ENCODE measurements around the gene RAD54L.
"Not testable (repeated sequence)": the region's sequence is repeated elsewhere in the genome, so short reads cannot be mapped to it uniquely, and the experiment has no call there.

The RAD54L gene

DNA sequence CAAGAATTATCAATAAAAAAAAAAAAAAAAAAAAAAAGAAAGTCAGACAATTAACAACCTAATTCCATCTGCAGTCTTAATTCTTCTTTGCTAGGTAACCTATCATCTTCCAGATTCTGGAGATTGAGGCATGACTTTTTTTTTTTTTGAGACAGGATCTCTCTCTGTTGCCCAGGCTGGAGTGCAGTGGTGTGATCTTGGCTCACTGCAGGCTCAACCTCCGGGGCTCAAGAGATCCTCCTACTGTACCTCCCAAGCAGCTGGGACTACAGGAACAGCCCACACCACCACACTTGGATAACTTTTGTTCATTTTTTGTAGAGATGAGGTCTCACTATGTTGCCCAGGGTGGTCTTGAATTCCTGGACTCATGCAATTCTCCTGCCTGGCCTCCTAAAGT lies 4.6 kb upstream of the RAD54L start:
- DNase-seq, result no peak

DNA sequence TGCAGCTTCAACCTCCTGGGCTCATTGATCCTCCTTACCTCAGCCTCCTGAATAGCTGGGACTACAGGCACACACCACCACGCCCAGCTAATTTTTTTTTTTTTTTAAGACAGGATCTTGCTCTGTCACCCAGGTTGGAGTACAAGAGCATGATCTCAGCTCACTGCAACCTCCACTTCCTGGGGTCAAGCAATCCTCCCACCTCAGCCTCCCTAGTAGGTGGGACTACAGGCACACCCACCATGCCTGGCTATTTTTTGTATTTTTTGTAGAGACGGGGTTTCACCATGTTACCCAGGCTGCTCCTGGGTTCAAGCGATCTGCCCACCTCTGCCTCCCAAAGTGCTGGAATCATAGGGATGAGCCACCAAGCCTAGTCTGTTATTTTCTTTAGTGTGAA lies 3.7 kb upstream of the RAD54L start:
- DNase-seq, result not testable (repeated sequence)

DNA sequence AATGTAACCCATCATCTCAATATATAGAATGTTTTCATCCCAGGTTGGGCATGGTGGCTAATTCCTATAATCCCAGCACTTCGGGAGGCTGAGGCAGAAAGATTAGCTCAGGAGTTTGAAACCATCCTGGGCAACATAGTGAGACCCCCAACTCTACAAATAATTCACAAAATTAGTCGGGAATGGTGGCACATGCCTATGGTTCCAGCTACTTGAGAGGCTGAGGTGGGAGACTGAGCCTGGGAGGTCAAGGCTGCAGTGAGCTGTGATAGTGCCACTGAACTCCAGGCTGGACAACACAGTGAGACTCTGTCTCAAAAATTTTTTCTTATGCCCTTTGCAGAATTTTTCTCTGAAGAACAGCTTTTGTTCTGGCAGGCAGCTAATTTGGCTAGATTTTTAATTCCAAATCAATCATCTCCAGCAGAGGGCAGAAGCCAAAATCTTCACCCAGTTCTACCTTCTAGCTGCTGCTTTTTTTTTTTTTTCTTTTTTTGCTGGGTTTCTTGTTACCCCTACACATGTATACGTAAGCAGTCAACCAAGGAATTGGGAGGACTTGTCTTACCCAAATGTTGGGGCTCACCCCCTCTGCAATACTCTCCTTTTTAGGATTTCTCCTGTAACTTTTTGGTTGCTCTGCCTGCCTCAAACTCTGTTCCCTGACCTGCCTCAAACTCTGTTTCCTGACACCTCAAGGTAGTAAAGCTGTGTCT lies 2.7 kb upstream of the RAD54L start:
- peak; percentile 2 for DNase-seq

DNA sequence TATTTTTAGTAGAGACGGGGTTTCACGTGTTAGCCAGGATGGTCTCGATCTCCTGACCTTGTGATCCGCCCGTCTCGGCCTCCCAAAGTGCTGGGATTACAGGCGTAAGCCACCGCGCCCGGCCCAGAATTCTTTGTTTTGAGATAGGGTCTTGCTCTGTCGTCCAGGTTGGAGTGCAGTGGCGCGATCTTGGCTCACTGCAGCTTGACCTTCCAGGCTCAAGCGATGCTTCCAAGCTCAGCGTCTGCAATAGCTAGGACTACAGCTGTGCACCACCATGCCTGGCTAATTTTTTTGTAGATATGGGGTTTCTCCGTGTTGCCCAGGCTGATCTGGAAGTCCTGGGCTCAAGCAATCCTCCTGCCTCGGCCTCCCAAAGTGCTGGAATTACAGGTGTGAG lies 1.4 kb upstream of the RAD54L start:
- DNase-seq, result not testable (repeated sequence)

GRCh38 chr1:46246548-46247435 lies 771 bp upstream of the RAD54L start:
- no peak for DNase-seq

DNA sequence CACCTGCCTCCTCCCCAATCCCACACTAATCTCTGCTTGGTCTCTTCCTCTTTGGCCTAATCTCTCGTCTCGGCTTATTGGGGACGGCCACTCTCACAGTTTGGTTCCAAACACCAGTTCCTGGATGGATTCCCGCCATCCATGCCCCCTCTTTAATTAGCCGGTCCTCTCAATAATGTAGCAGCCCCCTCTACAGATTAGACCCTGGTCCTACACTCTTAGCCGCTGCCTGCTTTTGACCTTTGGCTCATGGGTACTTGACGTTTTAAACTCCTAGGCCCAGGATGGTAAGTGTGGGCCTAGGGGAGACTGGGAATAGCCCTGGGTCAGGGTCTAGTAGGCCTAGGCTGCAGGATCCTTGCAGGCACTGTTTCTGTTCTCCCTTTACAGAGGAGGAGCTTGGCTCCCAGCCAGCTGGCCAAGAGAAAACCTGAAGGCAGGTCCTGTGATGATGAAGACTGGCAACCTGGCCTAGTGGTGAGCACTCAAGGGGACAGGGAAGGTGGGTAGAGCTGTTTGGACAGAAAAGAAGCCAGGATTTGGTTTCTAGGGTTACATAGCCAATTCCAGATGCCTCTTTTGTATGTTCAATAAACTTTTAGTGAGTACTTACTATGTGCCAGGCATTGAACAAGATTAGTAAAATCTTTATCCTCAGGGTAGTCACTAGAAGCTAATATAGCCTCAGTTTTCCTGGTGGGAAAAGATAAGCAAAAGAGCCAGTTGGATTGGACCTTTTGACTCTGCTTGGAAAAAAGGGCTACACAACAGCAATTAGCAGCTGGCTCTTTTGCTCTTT lies 758 bp downstream of the RAD54L start:
- peak; percentile 67 for DNase-seq

DNA sequence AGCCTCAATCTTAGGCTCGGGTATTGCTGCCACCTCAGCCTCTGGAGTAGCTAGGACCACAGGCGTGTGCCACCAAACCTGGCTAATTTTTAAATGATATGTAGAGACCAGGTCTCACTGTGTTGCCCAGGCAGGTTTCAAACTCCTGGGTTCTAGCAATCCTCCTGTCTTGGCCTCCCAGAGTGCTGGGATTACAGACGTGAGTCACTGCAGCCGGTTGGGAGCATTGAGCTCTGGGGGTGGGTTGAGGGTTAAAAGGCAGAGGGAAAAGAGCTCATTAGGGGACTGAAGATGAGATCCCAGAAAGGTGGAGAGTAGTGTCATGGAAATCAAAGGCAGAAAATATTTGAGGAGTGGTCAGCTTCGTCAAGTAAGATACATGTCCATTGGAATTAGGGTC lies 7.1 kb downstream of the RAD54L start:
- DNase-seq, result no peak

- no peak for DNase-seq
Measured at GRCh38 chr1:46256523-46256922, 9.0 kb downstream of the RAD54L start.

- no peak for DNase-seq
Measured at GRCh38 chr1:46262508-46262907, 14.9 kb downstream of the RAD54L start.

DNA sequence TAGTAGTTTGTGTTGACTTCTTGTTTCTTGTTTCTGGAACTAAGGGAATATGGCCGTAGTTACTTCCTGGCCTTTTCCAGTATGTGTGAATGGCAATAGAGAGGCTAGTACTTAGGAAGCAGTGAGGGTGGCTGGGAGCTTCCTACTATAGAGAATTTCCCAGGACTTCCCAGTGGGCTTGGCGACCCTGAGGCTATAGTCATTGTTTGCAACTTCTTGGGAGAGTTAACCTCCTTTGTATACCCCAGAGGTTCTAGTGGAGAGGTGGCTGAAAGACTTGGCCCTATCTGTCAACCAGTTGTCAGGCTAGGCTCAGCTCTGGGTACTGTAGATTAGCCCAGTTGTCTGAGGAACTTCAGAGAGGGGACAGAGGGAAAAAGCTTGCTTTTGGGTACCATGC lies 15.6 kb downstream of the RAD54L start:
- no peak for DNase-seq

DNA sequence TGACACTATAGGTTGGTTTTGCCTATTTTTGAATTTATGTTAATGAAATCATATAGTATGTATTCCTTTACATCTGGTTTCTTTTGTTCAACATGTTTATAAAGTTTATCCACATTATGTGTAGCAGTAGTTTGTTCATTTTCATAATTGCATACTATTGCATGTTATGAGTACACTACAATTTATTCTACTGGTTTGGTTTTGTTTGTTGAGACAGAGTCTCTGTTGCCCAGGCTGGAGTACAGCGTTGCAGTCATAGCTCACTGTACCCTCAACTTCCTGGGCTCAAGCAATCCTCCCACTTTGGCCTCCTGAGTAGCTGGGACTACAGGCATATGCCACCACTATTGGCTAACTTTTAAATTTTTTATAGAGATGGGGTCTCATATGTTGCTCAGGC lies 21.0 kb downstream of the RAD54L start:
- no peak for DNase-seq

GRCh38 chr1:46274225-46275029 lies 26.9 kb downstream of the RAD54L start:
- DNase-seq, result no peak

- DNase-seq, result no peak
Measured at GRCh38 chr1:46275030-46275337, 27.4 kb downstream of the RAD54L start.

DNA sequence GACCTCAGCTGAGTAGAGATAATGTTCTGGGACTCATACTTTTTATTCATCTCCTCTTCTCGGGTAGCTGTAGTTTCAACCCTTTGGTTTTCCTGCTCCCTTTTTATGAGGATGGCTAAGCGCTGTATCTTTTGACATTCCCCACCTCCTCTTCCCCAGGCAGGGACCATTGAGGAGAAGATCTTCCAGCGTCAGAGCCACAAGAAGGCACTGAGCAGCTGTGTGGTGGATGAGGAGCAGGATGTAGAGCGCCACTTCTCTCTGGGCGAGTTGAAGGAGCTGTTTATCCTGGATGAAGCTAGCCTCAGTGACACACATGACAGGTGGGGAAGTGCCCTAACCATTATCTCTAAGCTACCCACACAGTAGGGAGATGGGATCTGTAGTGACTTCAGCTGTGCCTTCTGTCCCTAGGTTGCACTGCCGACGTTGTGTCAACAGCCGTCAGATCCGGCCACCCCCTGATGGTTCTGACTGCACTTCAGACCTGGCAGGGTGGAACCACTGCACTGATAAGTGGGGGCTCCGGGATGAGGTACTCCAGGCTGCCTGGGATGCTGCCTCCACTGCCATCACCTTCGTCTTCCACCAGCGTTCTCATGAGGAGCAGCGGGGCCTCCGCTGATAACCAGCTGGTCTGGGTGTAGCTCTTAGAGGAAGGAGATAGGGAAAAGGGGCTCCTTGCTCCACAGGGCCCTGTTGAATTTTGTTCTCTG lies 30.3 kb downstream of the RAD54L start:
- DNase-seq, result no peak

DNA sequence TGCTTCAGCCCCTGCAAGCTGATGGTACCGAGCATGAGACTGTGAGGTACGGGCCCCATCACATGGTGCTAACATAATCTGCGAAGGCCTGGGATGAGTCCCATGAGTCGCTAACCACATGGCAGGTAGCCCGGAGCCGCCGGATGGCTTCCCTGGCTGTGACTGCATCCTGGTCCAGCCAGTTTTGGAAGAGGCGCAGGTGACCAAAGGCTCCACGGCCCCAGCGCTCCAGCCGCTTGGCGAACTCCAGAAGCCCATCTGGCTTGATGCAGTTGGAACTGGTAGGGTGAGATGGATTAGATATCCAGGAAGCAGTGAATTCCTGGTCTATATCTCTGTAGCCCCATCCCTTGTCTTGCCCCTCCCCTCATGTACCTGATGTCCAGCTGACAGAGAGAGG lies 31.2 kb downstream of the RAD54L start:
- DNase-seq, result no peak

GRCh38 chr1:46280092-46280491 lies 32.5 kb downstream of the RAD54L start:
- no peak for DNase-seq

DNA sequence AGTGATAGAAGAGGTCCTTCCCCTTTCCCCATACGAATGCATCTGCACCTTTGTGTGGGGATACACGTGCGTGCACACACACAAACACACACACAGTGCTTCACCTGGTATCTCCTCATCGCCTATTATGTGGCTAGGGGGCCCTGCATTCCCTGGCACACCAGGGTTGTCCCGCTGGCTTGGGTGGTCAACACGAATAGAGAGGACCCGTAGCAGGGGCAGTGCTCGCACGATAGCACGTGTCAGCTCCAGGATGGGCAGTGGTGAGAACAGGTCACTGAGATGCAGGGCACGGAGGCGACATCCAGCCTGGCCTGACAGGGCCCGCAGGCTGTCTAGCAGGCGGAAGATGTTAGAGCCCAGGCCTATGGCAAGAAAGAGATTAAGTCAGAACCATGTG lies 33.5 kb downstream of the RAD54L start:
- no peak for DNase-seq

DNA sequence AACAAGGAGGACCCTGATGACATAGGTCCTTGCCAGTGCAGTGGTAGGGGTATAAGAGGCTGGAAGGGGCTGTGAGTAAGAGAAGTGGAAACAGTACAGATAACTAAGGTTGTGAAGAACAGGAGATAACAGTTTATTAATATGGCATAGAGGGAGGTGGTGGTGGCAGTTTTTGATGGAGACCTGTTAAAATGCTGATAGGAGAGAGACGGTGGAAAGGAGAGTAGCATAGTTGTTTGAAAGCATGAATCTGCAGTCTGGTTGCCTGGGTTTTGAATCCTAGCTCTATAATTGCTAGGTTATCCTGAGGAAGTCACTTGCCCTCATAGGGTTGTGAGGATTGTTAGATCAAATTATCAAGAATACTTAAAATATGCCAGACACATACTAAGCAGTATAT lies 36.5 kb downstream of the RAD54L start:
- no peak for DNase-seq

DNA sequence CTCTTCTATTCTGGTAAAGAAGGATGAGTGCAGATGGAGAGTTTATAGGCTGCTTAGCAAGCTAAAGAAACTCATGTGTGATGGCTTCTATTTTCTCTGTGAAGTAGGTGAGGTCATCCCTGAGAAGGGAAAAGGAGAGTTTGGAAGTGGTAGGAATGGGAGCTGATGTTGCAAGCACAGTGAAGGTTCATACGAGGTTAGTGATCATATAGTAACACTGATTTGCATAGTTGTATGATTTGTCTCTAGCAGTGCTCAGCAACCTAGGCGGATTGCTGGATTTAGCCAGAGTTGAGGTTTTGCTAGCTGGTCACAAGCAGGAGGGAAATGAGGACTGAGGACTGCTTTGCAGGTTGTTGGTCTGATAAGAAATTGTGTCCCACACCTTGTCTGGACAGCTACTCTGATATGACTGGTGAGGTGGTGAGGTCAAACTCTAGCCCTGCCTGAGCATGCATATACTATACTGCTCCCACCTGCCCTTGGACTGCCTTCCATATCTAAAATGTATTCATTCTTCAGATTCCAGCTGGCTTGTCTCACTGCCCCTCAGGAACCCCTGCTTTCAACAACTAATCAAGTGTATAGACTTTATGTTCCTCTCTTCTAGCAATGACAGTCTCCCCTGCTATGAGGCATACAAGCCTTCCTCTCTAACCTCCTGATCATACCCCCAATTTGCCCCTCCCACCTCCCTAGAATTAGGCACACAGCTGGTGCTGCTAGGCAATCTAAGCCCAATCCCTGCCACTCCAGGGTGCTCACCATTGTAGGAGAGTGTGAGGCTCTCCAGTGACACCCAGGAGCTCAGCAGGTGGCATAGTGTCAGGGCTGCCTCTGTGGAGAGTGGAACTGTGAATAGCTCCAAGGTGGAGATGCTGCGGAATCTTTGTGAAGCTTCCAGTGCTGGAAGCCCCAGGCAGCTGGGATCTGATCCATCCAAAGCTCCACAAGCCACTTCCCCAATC lies 37.3 kb downstream of the RAD54L start:
- no peak for DNase-seq

GRCh38 chr1:46285730-46286477 lies 38.3 kb downstream of the RAD54L start:
- no peak for DNase-seq

Data from NCI-H146 (cell line).